HL-60/S4 (cell line): ENCODE data around the gene MAB21L3.
"Not testable (repeated sequence)": the region's sequence is repeated elsewhere in the genome, so short reads cannot be mapped to it uniquely, and the experiment has no call there.

ENCODE experiments used
- in situ Hi-C: fragments of 300-500 bp; cut with MboI; formaldehyde crosslinking; loops from 2 replicates; pipeline ENCODE4 v1.14.3; 2022; ENCODE audit warnings: low sequenced_read_pairs

MAB21L3 gene

GRCh38 chr1:116133696-116134475, 22.7 kb downstream of the MAB21L3 start:
- in situ Hi-C loops: loop anchor here (5.0 kb wide), 1 partner anchor 348 kb away; no protein-coding TSS in a partner anchor

- in situ Hi-C loops: loop anchor here (5.0 kb wide), 1 partner anchor 348 kb away; no protein-coding TSS in a partner anchor
These were observed 23.2 kb downstream of the MAB21L3 start for GRCh38 chr1:116134476-116134773.

GRCh38 chr1:116138277-116138792, 27.1 kb downstream of the MAB21L3 start:
- in situ Hi-C loops: no loop called here

GRCh38 chr1:116139592-116140134, 28.5 kb downstream of the MAB21L3 start:
- in situ Hi-C loops: no loop called here

- in situ Hi-C loops: no loop called here
These were observed 33.0 kb downstream of the MAB21L3 start for GRCh38 chr1:116144151-116144550.

GRCh38 chr1:116146447-116147113, 35.4 kb downstream of the MAB21L3 start:
- in situ Hi-C loops: not testable (repeated sequence)

- in situ Hi-C loops: no loop called here
These were observed 35.9 kb downstream of the MAB21L3 start for GRCh38 chr1:116147114-116147510.

- in situ Hi-C loops: no loop called here
These were observed 36.8 kb downstream of the MAB21L3 start for GRCh38 chr1:116147972-116148371.

- in situ Hi-C loops: no loop called here
These were observed 37.8 kb downstream of the MAB21L3 start for GRCh38 chr1:116148967-116149366.

GRCh38 chr1:116150368-116150767, 39.2 kb downstream of the MAB21L3 start:
- in situ Hi-C loops: no loop called here

- in situ Hi-C loops: no loop called here
These were observed 40.8 kb downstream of the MAB21L3 start for GRCh38 chr1:116151739-116152576.

- in situ Hi-C loops: no loop called here
These were observed 41.4 kb downstream of the MAB21L3 start for GRCh38 chr1:116152577-116152943.

- in situ Hi-C loops: no loop called here
These were observed 41.9 kb downstream of the MAB21L3 start for GRCh38 chr1:116152950-116153691.

GRCh38 chr1:116153692-116154031, 42.5 kb downstream of the MAB21L3 start:
- in situ Hi-C loops: no loop called here

- in situ Hi-C loops: no loop called here
These were observed 43.3 kb downstream of the MAB21L3 start for GRCh38 chr1:116154536-116154935.

- in situ Hi-C loops: no loop called here
These were observed 45.9 kb downstream of the MAB21L3 start for GRCh38 chr1:116157096-116157495.

GRCh38 chr1:116159177-116159576, 48.0 kb downstream of the MAB21L3 start:
- in situ Hi-C loops: no loop called here

- in situ Hi-C loops: no loop called here
These were observed 48.4 kb downstream of the MAB21L3 start for GRCh38 chr1:116159611-116160010.

- in situ Hi-C loops: no loop called here
These were observed 50.2 kb downstream of the MAB21L3 start for GRCh38 chr1:116161390-116161789.

GRCh38 chr1:116161877-116162390, 50.7 kb downstream of the MAB21L3 start:
- in situ Hi-C loops: no loop called here
